Keratinocyte (primary cell): ENCODE measurements around the gene VPS13A. TPM values are rescaled to one million over a fixed set of nuclear protein-coding genes. Genes with fewer than 3 reads are reported as not detected.

Experiments
- DNase-seq: peaks from one replicate; pipeline ENCODE4 v3.0.0-alpha.2; 2011; ENCODE audit warnings: low read depth, missing footprints, low spot score
- FAIRE-seq: peaks from 2 replicates; lab custom pipeline; 2011; peaks lifted over from hg19 to GRCh38; lab: Jason Lieb, UNC
- H2AFZ ChIP-seq: 2 replicates; pipeline ENCODE4 v1.6.0; 2012; ENCODE audit warnings: low read length, control low read depth, inconsistent platforms; ENCODE audit not compliant: control insufficient read depth
- H3K27ac ChIP-seq: 2 replicates; pipeline ENCODE4 v1.5.1; 2011; ENCODE audit warnings: low read length; ENCODE audit not compliant: control insufficient read depth, insufficient read depth
- H3K27me3 ChIP-seq: 3 replicates; pipeline ENCODE4 v1.6.0; 2011; ENCODE audit warnings: low read length; ENCODE audit not compliant: control insufficient read depth, insufficient read depth; ENCODE audit errors: extremely low read depth
- H3K36me3 ChIP-seq, 2 experiments: 2 replicates in 1 of 2; 3 replicates in 1 of 2; pipeline ENCODE4 v1.5.1; 2011; ENCODE audit warnings: low read length in 2 of 2, mild to moderate bottlenecking in 1 of 2; ENCODE audit not compliant: control insufficient read depth in 2 of 2, insufficient read depth in 2 of 2; ENCODE audit errors: extremely low read depth in 1 of 2
- H3K4me1 ChIP-seq: 3 replicates; pipeline ENCODE4 v1.5.1; 2011; ENCODE audit warnings: low read length; ENCODE audit not compliant: control insufficient read depth, insufficient read depth; ENCODE audit errors: extremely low read depth
- H3K4me2 ChIP-seq: 3 replicates; pipeline ENCODE4 v1.6.0; 2011; ENCODE audit warnings: low read depth, low read length; ENCODE audit not compliant: control insufficient read depth, insufficient read depth; ENCODE audit errors: extremely low read depth
- H3K4me3 ChIP-seq, 3 experiments: fragments of 200-600 bp in 1 of 3; sonication (generic) in 1 of 3; 2 replicates in 2 of 3; 3 replicates in 1 of 3; pipeline ENCODE4 v1.5.1; 2011 to 2016; ENCODE audit warnings: low read length in 3 of 3, mild to moderate bottlenecking in 3 of 3, control low read depth in 2 of 3, inconsistent platforms in 1 of 3, low read depth in 1 of 3, mixed read lengths in 1 of 3, mixed run types in 1 of 3, moderate library complexity in 1 of 3; ENCODE audit not compliant: control insufficient read depth in 2 of 3, insufficient read depth in 2 of 3; ENCODE audit errors: extremely low read depth in 1 of 3
- H3K79me2 ChIP-seq: 2 replicates; pipeline ENCODE4 v1.6.0; 2012; ENCODE audit warnings: low read length; ENCODE audit not compliant: control insufficient read depth, insufficient read depth
- H3K9ac ChIP-seq: 3 replicates; pipeline ENCODE4 v1.6.0; 2011; ENCODE audit warnings: low read length; ENCODE audit not compliant: control insufficient read depth, insufficient read depth; ENCODE audit errors: extremely low read depth
- H3K9me1 ChIP-seq: 3 replicates; pipeline ENCODE4 v1.6.0; 2011; ENCODE audit warnings: low read length; ENCODE audit not compliant: control insufficient read depth, insufficient read depth; ENCODE audit errors: extremely low read depth
- H3K9me3 ChIP-seq: 2 replicates; pipeline ENCODE4 v1.5.1; 2012; ENCODE audit warnings: low read depth, low read length; ENCODE audit not compliant: control insufficient read depth
- H4K20me1 ChIP-seq: 3 replicates; pipeline ENCODE4 v1.6.0; 2011; ENCODE audit warnings: low read length; ENCODE audit not compliant: control insufficient read depth, insufficient read depth; ENCODE audit errors: extremely low read depth
- CTCF ChIP-seq, 3 experiments: IDR thresholded peaks in 1 of 3; conservative IDR thresholded peaks in 1 of 3; optimal IDR thresholded peaks in 1 of 3; 2 replicates in 2 of 3; 3 replicates in 1 of 3; pipeline versions ENCODE3 to v1.5.1; 2011; ENCODE audit warnings: low read length in 3 of 3, mild to moderate bottlenecking in 3 of 3, moderate library complexity in 2 of 3, control low read depth in 1 of 3, inconsistent platforms in 1 of 3; ENCODE audit not compliant: insufficient read depth in 2 of 3; ENCODE audit errors: extremely low read depth in 1 of 3
- EZH2 ChIP-seq: IDR thresholded peaks from one replicate; pipeline ENCODE4 v1.6.1; 2012; ENCODE audit warnings: inconsistent platforms, mild to moderate bottlenecking, low read length, moderate library complexity
- dilution Hi-C: fragments of 300-500 bp; cut with MboI; formaldehyde crosslinking; loops from one replicate; pipeline ENCODE4 v1.7.0; 2020; ENCODE audit warnings: low sequenced_read_pairs; ENCODE audit not compliant: extremely low pct_ligation_motif_present
- polyA plus RNA-seq, 5 experiments: library from polyadenylated mRNA; depleted of rRNA in 3 of 5; stranded (reverse) in 3 of 5; stranded (forward) in 1 of 5; unstranded in 1 of 5; fragments of >200 nt; gene quantifications; 1 replicate in 1 of 5; 2 replicates in 3 of 5; 3 replicates in 1 of 5; pipeline versions ENCODE4 v1.2.1 to v1.2.3, GENCODE V29; 2011 to 2012; ENCODE audit warnings: missing spikeins in 2 of 5, low read depth in 1 of 5, low replicate concordance in 1 of 5

The VPS13A gene
- polyA plus RNA-seq, 1 donor (not counting 4 experiments of a cell fraction or from before 2014, with no cell fraction given) = 55.3 TPM

GRCh38 chr9:77177894-77178794 lies 810 bp downstream of the VPS13A start:
- FAIRE-seq (no peak), DNase-seq (no peak)
- peaks cover 54% of the 10 kb centered on the region for H3K79me2 ChIP-seq
- TF ChIP-seq EZH2 = no peak
- TF ChIP-seq CTCF (optimal IDR thresholded peaks at IDR 0.05 in 1 of 3, IDR thresholded peaks at IDR 0.05 in 1 of 3, conservative IDR thresholded peaks at IDR 0.05 in 1 of 3; ENCODE audit: extremely low read depth in 1 of 3, insufficient read depth in 2 of 3, low read length in 3 of 3) = no peak
- H2AFZ ChIP-seq = peak overlapping the region; percentile 98
- no peaks in the 10 kb centered on the region for H3K9me1 ChIP-seq
- dilution Hi-C loops = no loop called here
- H3K4me3 ChIP-seq = peak overlapping the region; percentile 82 to 95 (median 87)
- peaks cover 14% of the 10 kb centered on the region for H3K4me1 ChIP-seq
- peak overlapping the region; percentile 99 for H3K4me2 ChIP-seq
- H3K9me3 ChIP-seq = no peaks in the 10 kb centered on the region
- H3K36me3 ChIP-seq = no peaks in the 10 kb centered on the region
- no peaks in the 10 kb centered on the region for H4K20me1 ChIP-seq
- H3K27ac ChIP-seq = peak overlapping the region; percentile 80
- peak overlapping the region; percentile 82 for H3K9ac ChIP-seq
- H3K27me3 ChIP-seq = no peaks in the 10 kb centered on the region

- H3K4me1 ChIP-seq = peaks cover 14% of the 10 kb centered on the region
- peaks cover 73% of the 10 kb centered on the region for H3K79me2 ChIP-seq
- no peak overlapping the region for H3K27ac ChIP-seq
- dilution Hi-C loops = no loop called here
- TF ChIP-seq EZH2 = no peak
- no peak for TF ChIP-seq CTCF (optimal IDR thresholded peaks at IDR 0.05 in 1 of 3, IDR thresholded peaks at IDR 0.05 in 1 of 3, conservative IDR thresholded peaks at IDR 0.05 in 1 of 3; ENCODE audit: extremely low read depth in 1 of 3, insufficient read depth in 2 of 3, low read length in 3 of 3)
- H3K4me2 ChIP-seq = peak overlapping the region; percentile 99
- no peaks in the 10 kb centered on the region for H3K27me3 ChIP-seq
- H2AFZ ChIP-seq = no peak overlapping the region
- no peaks in the 10 kb centered on the region for H3K36me3 ChIP-seq
- no peaks in the 10 kb centered on the region for H3K9me3 ChIP-seq
- H3K4me3 ChIP-seq = no peak overlapping the region
- no peaks in the 10 kb centered on the region for H3K9me1 ChIP-seq
- DNase-seq (no peak), FAIRE-seq (no peak)
- H4K20me1 ChIP-seq = no peaks in the 10 kb centered on the region
- no peak overlapping the region for H3K9ac ChIP-seq
These were observed 2.7 kb downstream of the VPS13A start for GRCh38 chr9:77180056-77180455.
